ENCODE data around the gene TGM6. TPM values are rescaled to one million over a fixed set of nuclear protein-coding genes. Genes with fewer than 3 reads are reported as not detected.
"Not testable (repeated sequence)": the region's sequence is repeated elsewhere in the genome, so short reads cannot be mapped to it uniquely, and the experiment has no call there.

Gene TGM6
- total and polyA plus RNA-seq, 9 of the 15 experiments (the other 6 are each of a cell fraction or from before 2014, with no cell fraction given) = not detected

- TF ChIP-seq TRIM28 (IDR thresholded peaks at IDR 0.05) (no peak), PCBP1 (IDR thresholded peaks at IDR 0.05; ENCODE audit: low read depth, low read length, poor library complexity, severe bottlenecking) (no peak), TBP (optimal IDR thresholded peaks at IDR 0.05; ENCODE audit: low read depth, low read length) (no peak), CHD1 (IDR thresholded peaks at IDR 0.05; ENCODE audit: low read length) (no peak), FOSL1 (tag; conservative IDR thresholded peaks at IDR 0.05) (no peak), TEAD1 (CRISPR knock-in tag; IDR thresholded peaks at IDR 0.05) (no peak)
- TF ChIP-seq, protein P1, sequence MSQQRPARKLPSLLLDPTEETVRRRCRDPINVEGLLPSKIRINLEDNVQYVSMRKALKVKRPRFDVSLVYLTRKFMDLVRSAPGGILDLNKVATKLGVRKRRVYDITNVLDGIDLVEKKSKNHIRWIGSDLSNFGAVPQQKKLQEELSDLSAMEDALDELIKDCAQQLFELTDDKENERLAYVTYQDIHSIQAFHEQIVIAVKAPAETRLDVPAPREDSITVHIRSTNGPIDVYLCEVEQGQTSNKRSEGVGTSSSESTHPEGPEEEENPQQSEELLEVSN (IDR thresholded peaks at IDR 0.05; ENCODE audit: borderline replicate concordance in 1 of 2, extremely low read depth in 1 of 2, insufficient read depth in 1 of 2, insufficient read length in 1 of 2, low read depth in 1 of 2, low read length in 1 of 2, poor library complexity in 1 of 2, severe bottlenecking in 1 of 2) = no peak
Observed at GRCh38 chr20:2405693-2406065, 25.0 kb downstream of the TGM6 start (continued).

- H3K4me3 ChIP-seq; FAIRE-seq; H2AFZ ChIP-seq (ENCODE audit: low read depth, low read length); intact Hi-C loops (cut with micrococcal nuclease); CTCF ChIA-PET (ENCODE audit: low intra/inter-chr PET ratio); H3K9me3 ChIP-seq (replicated peaks; ENCODE audit: control insufficient read depth, insufficient read depth, low read depth, low read length); H3K27ac ChIP-seq (ENCODE audit: extremely low read depth, low read depth, low read length); H3K36me3 ChIP-seq (ENCODE audit: control insufficient read depth, insufficient read depth, low read length); H3K9ac ChIP-seq (ENCODE audit: insufficient read depth in 1 of 2, low read depth in 2 of 2, low read length in 2 of 2); H3K4me2 ChIP-seq (ENCODE audit: insufficient read depth, low read length); H3K4me1 ChIP-seq (replicated peaks in 1 of 2; ENCODE audit: control insufficient read depth in 2 of 2, insufficient read depth in 2 of 2, low read length in 2 of 2); DNase-seq (ENCODE audit: extremely low read depth in 1 of 4, low spot score in 3 of 4); in situ Hi-C loops (cut with MboI); H3K79me2 ChIP-seq (ENCODE audit: control insufficient read depth, insufficient read depth, low read length); BruUV-seq (replicated peaks); H4K20me1 ChIP-seq (replicated peaks; ENCODE audit: control insufficient read depth, insufficient read depth, low read length); H3K9me1 ChIP-seq (ENCODE audit: control insufficient read depth, insufficient read depth, low read length); TF ChIP-seq CEBPG (CRISPR knock-in tag; IDR thresholded peaks at IDR 0.05): not testable (repeated sequence)
- TF ChIP-seq, protein P2, sequence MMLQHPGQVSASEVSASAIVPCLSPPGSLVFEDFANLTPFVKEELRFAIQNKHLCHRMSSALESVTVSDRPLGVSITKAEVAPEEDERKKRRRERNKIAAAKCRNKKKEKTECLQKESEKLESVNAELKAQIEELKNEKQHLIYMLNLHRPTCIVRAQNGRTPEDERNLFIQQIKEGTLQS (IDR thresholded peaks at IDR 0.05) = peak; percentile 47; the same call in 1 of the 2 replicates
- TF ChIP-seq, protein P2 (CRISPR knock-in tag; conservative IDR thresholded peaks at IDR 0.05) = not testable (repeated sequence)
- TF ChIP-seq ATF7 (IDR thresholded peaks at IDR 0.05) (0 out of 2 replicates have a peak, but pooled peaks have one; percentile 13), CEBPG (tag; conservative IDR thresholded peaks at IDR 0.05 in 1 of 2, IDR thresholded peaks at IDR 0.05 in 1 of 2) (0 out of 4 replicates have a peak, but pooled peaks of 1 of the 2 experiments have one; percentile 33)
- TF ChIP-seq, protein P3, sequence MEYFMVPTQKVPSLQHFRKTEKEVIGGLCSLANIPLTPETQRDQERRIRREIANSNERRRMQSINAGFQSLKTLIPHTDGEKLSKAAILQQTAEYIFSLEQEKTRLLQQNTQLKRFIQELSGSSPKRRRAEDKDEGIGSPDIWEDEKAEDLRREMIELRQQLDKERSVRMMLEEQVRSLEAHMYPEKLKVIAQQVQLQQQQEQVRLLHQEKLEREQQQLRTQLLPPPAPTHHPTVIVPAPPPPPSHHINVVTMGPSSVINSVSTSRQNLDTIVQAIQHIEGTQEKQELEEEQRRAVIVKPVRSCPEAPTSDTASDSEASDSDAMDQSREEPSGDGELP (CRISPR knock-in tag; IDR thresholded peaks at IDR 0.05; ENCODE audit: borderline replicate concordance) = peak; percentile 49; the same call in 1 of the 2 replicates
- ATAC-seq = 0 out of 3 replicates have a peak, but pooled peaks have one; percentile 37
- WGBS (ENCODE audit: insufficient coverage, low coverage, missing lambda C conversion rate) = 0% methylated on average over 5 of the region's 7 CpGs
- POLR2A ChIA-PET = interaction anchor here (0.6 to 0.7 kb wide), 2 partner anchors 12 to 31 kb away, joined by 3 read pairs; no protein-coding TSS in a partner anchor
- peaks cover 2 to 15% of the 10 kb centered on the region in 2 experiments; a peak in 2 of 5 replicates for H3K27me3 ChIP-seq (ENCODE audit: control insufficient read depth in 2 of 2, insufficient read depth in 2 of 2, low read length in 2 of 2)
Observed at GRCh38 chr20:2407355-2407754, 26.7 kb downstream of the TGM6 start.

Measured in K562 (cell line).